Measurements from ENCODE around the gene ACTL8. TPM values are rescaled to one million over a fixed set of nuclear protein-coding genes. Genes with fewer than 3 reads are reported as not detected.

ACTL8 gene
- total RNA-seq, 1 donor, result not detected

DNA sequence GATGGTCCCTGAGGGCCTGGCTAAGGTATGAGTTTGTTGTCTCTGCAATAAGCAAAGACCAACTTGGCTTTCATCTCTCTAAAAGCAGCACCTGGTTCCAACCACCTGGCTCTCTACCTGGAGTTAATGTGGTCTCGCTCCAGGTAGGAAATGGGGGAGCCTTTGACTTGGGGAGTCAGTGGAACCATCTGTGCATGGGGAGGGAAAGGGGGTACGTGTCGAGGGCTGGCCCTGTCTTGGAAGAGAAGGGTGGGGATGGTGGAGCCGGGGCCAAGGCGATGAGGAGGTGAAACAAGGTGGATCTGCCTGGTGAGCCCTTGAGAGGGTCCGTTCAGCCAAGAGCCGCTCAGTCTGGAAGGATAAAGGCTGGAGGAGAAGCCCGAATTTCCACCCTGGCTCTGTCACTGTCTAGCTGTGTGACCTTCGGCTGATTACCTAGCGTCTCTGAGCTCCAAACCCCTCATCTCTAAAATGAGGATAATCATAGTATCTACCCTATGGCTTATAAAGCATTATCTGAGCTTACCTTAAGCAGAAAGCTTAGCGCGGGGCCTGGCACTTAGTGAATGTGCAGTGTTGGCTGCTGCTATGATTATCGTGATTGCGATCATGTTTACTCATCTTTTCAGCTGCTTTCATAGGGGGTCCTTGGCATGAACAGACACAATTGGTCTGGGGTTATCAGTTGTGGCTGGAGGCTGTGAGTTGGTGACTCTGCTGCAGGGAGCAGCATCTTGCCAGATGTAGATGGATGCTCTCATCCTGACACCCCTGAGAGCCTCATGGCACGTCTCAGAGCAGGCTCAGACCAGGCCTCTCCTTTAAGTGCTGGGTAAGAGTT is 78.7 kb downstream of the ACTL8 start:
- TF ChIP-seq, protein P1, sequence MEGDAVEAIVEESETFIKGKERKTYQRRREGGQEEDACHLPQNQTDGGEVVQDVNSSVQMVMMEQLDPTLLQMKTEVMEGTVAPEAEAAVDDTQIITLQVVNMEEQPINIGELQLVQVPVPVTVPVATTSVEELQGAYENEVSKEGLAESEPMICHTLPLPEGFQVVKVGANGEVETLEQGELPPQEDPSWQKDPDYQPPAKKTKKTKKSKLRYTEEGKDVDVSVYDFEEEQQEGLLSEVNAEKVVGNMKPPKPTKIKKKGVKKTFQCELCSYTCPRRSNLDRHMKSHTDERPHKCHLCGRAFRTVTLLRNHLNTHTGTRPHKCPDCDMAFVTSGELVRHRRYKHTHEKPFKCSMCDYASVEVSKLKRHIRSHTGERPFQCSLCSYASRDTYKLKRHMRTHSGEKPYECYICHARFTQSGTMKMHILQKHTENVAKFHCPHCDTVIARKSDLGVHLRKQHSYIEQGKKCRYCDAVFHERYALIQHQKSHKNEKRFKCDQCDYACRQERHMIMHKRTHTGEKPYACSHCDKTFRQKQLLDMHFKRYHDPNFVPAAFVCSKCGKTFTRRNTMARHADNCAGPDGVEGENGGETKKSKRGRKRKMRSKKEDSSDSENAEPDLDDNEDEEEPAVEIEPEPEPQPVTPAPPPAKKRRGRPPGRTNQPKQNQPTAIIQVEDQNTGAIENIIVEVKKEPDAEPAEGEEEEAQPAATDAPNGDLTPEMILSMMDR (IDR thresholded peaks at IDR 0.05; ENCODE audit: insufficient read depth, low read depth, low read length), result no peak
- H3K4me3 ChIP-seq (ENCODE audit: low read depth, low read length), result no peak overlapping the region
- DNase-seq (ENCODE audit: low read depth), result no peak

DNA sequence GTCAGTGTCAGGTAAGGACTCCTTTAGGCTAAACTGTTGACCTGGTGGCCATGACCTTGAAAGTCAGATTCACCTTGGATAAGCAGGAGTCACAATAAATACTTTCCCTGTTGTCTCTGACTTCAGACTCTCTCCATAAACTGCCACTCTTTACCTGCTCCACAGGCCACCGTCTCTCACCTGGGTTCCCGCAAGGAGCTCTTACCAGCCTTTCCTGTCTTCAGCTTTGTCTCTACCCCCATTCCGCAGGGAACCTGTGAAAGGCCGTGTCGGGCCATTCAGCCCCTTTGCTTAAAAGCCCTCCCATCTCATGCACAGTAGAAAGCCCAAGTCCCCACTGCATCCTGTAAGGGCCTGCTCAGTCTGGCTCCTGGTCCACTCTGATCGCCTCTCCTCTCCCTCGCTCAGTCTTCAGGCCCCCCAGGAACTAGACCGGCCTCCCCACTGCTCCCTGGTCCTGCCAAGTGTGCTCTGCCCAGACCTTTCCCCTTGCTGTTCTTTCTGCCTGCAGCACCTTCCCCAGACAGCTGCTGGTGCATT is 79.5 kb downstream of the ACTL8 start:
- no peak overlapping the region for H3K4me3 ChIP-seq (ENCODE audit: low read depth, low read length)
- TF ChIP-seq, protein P1 (IDR thresholded peaks at IDR 0.05; ENCODE audit: insufficient read depth, low read depth, low read length), result no peak
- DNase-seq (ENCODE audit: low read depth), result no peak

DNA sequence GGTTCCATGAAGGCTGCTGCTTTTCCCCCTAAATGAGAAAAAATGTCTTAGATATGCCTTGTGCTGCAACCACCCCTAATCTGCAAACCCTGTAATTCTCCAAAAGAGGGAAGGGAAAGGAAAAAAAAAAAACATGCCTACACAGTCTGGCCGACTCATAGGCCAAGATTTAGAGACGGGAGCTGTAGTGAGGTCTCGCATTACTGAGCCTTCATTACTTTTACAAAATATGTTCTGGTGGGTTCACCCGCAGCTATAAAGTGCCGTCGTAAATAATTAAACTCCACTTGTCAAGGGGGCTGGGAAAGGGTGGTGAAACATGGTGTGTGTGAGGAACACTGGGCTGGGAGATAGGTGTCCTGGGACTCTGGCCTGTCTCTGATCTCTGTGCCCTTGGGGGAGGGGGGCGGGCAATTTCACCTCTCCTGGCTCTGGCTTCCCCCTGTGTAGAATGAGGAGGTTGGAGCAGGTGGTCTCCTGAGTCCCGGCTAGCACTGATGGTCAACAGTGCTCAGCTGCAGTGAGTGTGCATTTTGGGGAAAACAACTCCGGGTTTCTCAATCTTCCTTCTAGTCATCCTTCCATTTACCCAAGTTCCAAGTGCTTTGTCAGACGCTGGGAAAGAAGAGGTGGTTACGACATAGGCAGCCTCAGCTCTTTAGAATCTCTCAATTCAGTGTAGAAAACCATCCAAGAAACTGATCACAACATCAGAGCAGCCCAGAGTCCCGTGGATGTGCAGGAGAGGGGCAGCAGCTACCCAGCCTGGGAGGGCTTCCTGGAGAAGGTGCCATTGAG is 82.3 kb downstream of the ACTL8 start:
- no peak overlapping the region for H3K4me3 ChIP-seq (ENCODE audit: low read depth, low read length)
- TF ChIP-seq, protein P1 (IDR thresholded peaks at IDR 0.05; ENCODE audit: insufficient read depth, low read depth, low read length), result no peak
- no peak for DNase-seq (ENCODE audit: low read depth)

DNA sequence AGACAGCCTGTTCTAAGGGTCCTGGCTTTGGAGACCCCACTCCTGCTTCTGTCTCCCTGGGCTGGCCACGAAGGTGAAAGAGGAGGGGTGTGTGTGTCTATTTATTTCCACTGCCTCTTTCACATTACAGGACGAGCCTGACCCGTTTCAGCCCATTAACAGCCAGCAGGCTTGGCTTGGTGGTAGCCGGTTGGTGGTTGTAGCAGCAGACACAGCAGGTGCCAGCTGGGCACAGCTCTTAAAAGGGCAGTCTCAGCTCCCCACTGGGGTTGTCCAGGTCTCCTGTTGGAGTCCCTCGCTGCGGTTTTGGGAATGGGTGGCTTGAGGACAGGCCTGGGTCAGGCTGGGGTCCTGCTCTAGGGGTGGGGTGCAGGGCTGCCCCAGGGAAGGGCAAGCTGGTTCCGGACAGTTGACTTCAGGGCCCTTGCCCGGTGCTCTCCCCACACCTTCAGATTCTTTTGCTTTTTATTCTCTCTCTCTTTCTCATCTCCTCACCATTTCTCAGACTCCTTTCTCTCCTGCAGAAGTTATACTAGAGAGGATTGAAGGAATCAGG is 84.6 kb downstream of the ACTL8 start:
- no peak for DNase-seq (ENCODE audit: low read depth)
- H3K4me3 ChIP-seq (ENCODE audit: low read depth, low read length), result no peak overlapping the region
- TF ChIP-seq, protein P1 (IDR thresholded peaks at IDR 0.05; ENCODE audit: insufficient read depth, low read depth, low read length), result no peak

DNA sequence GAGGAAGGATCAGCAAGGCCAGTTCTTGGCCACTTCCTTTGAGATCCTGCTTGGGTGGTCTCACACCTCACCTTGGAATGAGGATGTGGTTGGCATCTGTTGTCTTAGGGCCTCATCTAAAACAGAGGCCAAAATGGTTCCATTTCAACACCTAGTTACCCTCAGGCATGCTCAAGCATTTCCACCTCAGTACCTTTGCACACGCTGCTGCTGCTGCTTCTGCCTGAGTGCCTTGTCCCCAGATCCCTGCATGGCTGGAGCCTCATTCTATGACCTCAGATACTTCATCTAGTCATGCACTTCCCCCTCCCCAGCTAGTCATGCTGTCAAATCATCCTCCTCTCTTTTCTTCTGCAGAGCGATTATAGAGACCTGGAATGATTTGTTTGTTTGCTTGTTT is 86.8 kb downstream of the ACTL8 start:
- DNase-seq (ENCODE audit: low read depth), result no peak
- no peak overlapping the region for H3K4me3 ChIP-seq (ENCODE audit: low read depth, low read length)
- TF ChIP-seq, protein P1 (IDR thresholded peaks at IDR 0.05; ENCODE audit: insufficient read depth, low read depth, low read length), result no peak

DNA sequence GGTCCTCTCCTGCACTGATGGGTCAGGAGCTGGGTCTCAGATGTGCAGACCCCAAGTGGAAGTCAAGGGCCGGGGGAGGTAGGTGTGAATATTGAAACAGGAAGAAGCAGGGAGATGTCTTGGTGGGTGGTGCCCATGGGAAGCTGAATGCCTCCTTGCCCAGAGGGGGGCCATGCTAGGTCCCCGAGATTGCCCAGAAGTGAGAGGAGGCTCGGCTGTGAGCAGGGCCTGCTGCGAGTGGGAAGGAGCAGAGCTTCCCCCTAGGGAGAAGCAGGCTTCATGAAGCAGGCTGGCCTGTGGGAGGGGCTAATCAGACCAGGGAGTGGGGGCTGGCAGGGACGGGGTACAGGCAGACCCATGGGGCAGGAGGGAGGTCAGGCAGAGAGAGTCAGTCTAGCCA is 87.6 kb downstream of the ACTL8 start:
- H3K4me3 ChIP-seq (ENCODE audit: low read depth, low read length), result no peak overlapping the region
- TF ChIP-seq, protein P1 (IDR thresholded peaks at IDR 0.05; ENCODE audit: insufficient read depth, low read depth, low read length), result no peak
- no peak for DNase-seq (ENCODE audit: low read depth)

Data from fibroblast of villous mesenchyme (primary cell).